IPS DF 4.7 (cell line): ENCODE measurements around the gene ZBTB46.

Experiments
- DNase-seq: peaks from one replicate; pipeline ENCODE4 v3.0.0-alpha.2; 2013; ENCODE audit warnings: low spot score; ENCODE audit errors: extremely low read depth

ZBTB46 gene

GRCh38 chr20:63839620-63840019, 8.6 kb upstream of the ZBTB46 start:
- no peak for DNase-seq

DNA sequence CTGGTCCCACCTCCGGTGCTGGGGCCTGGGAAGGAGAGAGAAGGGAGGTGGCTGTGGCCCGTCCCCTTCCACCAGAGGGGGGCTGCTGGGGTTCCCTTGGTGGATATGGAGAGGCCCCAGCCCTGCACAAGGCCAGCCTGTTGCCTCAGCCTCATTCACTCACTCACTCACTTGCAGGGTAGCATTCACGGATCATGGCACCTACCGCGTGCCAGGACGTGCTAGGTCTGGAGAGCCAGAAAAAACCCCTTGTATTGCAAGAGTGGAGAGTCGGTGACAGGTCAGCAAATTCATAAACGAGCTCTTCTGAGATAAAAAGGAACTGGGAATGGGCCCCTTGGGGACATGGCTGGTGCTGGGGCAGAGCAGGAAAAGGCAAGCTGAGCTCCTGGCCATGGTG, 6.4 kb upstream of the ZBTB46 start:
- no peak for DNase-seq

GRCh38 chr20:63836458-63837344, 5.6 kb upstream of the ZBTB46 start:
- DNase-seq, result no peak

DNA sequence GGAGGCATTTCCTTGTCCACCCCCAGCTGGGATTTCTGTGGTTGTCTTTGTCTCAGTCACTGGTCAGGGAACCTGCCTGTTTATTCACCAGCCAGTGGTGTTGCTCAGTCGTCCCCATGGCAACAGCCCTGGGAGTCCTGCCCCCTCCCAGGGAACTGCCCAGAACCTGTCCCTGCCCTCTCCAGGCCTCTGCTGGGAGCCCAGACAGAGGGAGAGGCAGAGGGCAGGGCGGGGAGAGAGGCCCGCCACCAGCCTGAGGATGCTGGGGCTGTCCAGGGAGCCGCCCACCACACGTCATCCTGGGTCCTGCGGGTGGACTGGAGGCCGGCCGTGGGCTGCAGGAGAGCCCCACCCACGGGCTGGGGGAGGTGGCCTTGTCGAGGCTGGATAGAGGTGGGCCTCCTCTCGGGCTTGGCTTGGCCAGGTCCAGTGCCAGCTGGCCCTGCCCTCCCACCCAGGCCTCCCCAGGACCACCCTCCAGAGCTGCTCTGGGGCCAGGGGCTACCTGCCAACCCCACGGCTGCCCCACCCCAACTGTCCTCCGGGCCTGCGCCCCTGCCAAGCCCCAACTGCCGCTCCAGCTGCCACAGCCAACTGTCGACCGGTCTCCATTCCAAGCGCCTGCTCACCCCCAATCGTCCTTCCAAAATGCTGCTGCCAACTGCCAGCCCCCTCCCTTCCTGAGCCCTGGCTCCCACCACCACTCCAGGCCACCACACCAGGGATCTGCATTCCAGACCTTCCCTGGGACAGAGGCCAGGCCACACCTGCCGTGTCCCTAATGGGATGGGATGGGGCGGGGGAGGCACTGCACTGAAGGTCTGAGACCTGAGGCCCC, 4.2 kb upstream of the ZBTB46 start:
- no peak for DNase-seq

DNA sequence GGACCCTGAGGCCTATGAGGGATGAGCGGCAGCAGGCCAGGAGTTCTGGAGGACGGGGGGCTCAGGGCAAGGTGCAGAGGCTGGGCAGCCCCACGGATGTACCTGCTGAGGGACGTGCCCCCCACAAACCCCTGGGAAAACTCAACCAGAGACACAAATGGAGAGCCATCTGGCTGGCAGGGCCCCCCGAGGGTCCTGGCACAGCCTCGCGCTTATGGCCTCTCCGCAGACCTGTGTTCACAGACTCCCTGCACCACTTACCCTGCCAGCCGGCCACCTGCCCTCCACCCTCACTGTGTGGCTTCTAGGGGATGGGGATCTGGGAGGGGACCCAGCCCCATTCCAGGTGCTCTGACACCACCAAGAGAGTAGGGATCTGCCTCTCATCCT, 3.4 kb upstream of the ZBTB46 start:
- DNase-seq, result no peak

DNA sequence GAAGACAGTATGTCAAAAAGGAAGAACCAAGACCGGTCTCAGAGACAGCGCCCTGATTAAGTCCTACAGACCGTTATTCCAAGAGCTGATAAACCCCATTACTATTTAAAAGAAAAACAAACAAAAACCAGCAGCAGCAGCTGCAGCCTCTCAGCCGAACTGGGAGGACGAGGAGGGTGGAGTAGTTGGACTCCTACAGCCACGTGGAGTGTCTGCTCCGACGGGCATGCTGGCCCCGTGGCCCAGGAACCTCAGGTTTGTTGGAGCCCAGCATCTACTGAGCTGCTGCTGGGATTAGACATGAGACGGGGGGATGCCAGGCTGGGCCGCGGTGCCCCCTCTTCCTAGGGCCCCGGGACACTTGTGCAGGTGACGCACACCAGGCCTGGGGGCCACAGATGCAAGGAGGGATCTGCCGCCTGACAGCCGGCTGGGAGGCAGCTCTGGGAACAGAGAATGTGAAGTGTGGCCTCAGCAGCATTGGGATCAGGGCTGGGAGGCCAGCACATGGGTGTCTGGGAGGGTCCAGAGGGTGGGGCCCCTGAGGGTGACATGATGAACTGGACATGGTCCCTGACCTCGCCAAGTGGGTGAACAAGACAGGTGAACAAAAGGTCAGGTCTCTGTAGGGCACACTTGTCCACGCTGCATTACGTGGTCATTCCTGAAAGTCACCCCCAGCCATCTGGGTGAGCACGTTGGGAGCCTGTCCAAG, 2.9 kb upstream of the ZBTB46 start:
- DNase-seq, result no peak

DNA sequence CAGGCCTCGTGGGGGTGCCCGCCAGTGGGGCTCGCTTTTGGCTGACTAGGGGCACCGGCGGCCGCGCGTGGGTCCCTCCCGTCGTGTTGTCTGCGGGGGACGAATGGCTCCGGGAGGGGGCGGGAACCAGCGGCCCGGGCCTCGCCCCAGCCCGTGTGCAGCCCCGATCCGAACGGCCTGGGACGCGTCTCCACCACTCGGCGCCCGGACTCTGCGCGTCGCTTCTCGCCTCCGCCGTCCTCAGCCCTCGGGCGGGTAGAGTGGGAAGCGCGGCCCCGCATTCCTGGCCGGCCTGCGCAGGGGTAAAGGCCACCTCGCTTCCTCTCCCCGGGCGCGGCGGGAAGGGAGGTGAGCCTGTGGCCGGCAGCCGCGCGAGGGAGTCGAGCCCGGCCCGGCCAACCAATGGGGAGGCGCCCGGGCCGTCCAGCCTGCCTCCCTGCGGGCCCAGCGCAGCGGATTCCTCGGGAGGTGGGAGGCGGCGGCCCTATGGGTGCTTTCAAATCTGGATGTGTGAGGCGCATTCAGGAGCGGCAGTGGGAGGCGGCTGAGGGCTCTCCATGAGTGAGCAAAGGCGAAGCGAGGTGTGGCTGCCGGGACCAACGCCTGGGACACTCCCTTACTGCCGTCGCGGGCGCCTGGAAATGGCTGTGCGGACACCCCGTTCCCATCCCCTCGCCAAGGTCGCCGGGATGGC, 1.1 kb upstream of the ZBTB46 start:
- no peak for DNase-seq

DNA sequence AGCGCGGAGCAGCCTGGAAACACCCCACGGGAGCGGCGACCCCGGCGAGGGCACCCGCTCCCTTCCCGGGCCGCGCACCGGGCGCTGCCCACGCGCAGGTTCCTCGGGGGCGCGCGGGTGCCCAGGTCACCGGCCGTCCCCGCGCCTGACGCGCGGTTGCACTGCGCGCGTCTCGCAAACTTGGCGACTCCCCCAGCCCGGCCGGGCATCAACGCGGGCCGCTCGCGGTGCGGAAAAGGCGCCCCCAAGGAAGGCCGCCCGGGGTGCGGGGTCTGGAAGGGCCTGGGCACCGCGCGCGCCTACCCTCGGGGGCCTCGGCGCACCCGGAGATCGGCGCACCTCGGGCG, 555 bp upstream of the ZBTB46 start:
- no peak for DNase-seq

DNA sequence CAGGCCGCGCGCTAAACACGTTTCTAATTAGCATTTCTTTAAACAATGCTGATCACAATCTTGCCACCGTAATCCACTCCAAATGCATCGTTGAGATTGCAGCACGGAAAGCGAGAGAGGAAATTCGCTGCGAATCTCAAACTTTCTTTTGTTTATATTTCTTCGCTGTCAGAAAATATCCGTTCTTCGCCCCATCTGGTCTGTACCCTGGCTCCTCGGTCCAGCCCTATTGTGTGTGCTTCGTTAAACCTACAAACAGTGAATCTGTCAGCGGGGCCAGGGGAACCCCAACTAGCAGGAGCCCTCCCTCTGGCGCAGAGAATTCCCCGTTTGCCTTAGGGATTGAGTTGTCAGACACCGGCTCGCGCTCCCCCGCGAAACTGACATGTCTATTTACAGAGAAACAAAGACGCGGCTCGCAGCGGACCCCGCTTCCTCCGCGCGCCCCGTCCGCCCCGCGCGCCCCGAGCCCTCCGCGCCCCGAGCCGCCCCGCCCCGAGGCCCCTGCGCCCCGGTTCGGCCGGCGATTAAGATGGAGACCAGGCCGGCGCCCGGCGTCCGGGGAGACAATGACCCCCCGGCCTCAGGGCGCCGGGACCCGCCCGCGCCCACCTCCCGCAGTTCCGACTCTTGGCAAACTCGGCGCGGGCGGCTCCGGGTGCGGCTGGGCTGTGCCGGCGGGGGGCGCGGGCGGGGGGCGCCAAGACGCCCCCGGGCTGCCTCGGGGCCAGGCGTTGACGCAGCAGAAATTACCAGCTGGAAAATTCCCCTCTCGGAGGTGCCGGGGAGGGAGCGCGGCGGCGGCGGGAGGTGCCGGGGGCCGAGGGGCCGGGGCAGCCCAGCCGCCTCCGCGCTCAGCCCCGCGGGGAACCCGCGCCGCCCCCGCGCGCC, 874 bp downstream of the ZBTB46 start:
- DNase-seq, result no peak

DNA sequence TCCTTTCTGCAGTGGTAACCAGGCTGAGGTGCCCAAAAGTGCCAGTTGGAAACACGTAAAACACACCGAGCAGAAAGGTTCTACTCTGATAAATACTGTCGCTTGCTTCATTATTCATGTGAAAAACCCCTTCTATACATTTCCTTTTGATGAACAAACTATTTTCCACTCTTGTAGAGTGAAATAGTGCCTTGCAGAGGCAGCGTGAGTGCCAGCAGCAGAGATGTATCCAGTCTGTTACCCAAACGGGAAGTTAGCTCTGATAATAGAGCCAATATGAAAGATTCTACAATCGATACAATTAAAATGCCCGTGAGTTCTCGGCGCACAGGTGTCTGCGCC, 1.5 kb downstream of the ZBTB46 start:
- DNase-seq, result no peak

GRCh38 chr20:63828951-63829350, 2.1 kb downstream of the ZBTB46 start:
- no peak for DNase-seq

DNA sequence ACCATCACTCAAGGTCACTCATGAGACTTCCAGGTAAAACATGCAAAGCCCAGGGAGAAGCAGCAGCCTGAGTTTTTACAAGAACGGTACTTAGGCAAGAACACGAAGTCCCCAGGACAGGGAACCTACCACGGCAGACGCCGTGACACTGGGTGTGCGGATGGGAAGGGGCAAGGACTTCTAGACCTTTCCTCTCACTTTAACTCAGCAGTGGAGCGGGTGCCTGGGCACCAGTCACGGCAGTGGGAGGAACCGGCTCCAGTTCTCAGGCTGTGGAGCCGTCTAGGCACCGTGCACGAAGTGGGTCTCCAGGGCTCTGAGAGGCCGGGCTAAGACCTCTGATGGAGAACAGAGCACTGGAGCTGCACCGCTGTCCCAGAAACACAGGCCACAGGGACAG, 2.5 kb downstream of the ZBTB46 start:
- DNase-seq, result no peak

GRCh38 chr20:63828124-63828523, 2.9 kb downstream of the ZBTB46 start:
- DNase-seq, result no peak

- no peak for DNase-seq
Measured at GRCh38 chr20:63826753-63827152, 4.3 kb downstream of the ZBTB46 start.

DNA sequence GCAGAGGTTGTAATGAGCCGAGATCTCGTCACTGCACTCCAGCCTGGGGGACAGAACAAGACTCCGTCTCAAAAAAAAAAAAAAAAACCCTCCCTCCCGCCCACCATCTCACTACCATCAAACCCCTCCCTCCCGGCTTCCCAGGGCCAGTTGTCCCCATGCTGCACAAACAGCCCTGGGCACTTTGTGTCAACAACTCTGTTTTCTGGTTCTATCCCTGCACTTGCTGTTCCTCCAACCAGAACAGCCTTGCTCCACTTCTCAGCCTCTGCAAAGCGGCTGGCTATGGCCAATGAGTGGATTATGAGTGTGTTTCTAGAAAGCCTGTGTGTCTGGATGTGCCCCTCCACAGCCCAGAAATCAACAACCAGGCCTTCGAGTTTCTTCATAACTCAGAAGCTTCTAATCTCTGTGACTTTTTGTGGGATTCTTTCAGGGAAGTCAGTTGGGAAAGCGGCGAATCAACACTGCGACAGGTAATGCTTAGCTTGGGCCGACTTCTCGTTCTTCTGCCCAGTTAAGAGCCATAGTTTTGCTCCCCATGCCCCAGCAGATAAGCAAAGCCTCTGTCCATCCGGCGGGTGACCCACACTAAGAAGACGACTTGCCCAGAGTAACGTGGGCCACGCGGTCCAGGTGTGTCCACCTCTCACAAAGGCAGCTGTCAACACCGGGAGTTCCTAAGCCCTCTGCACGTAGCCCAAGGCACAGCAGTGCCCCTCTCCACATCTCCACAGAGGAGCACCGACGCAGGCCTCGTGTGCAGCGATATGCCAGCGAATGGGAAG, 5.5 kb downstream of the ZBTB46 start:
- no peak for DNase-seq

DNA sequence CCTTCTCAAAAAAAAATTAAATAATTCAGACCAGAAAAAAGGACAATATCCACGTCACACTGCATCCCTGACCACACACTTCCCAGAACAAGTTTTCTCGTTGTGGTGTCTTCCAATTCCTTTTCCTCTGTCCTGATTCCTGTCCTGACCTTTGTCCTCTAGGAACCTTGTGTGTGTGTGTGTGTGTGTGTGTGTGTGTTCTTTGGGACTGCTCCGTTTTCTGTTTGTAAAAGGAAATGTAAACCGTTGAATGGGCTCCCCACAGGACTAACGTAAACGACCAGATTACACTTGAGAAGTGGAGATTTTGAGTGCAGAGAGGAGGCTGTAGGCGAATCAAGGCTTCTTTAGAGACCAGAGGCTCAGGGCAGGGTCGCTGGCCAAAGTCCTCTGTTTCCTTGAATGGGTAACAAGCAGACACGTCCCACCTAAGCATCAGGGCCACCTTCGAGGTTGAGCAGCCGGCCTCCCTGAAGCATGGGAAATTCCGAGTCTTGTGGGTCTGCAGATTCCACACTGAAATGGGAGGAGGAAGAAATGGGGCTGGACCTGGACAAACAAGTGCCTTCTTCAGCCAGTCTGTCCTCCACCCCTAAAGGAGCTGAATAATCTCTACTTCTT, 7.3 kb downstream of the ZBTB46 start:
- no peak for DNase-seq

- DNase-seq, result no peak
Measured at GRCh38 chr20:63822276-63822696, 8.8 kb downstream of the ZBTB46 start.

GRCh38 chr20:63821811-63822210, 9.3 kb downstream of the ZBTB46 start:
- DNase-seq, result no peak

DNA sequence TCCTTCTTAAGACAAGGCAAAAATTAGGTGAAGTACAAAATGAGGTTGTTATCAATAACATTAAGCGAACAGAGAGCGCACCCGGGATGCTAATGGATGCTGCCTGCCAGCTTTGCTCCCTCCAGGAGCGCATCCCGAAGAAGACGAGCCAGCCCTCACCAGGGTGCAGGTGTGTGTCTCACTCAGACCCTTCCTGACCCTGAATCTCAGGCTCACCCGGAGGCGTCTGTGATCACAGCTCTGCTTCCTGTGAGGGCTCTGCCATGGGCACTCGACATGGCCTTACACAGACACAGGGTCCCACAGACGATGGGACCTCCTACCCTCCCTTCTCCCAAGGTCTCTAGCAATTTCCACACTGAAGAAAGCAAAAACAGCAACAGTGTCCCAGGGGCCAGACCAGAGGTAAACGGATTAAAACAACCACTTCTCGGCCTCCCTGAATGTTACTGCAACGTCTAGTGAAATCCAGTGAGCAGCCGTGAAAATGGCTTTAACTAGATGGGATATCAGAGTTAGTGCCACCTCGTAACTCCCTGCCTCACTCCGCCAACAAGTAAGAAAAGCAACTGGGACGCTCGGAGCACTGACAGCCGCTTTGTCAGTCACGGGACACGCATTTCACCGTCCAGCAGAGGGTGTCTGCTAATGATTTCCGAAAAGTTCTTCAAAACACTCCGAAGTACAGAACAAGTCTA, 11.7 kb downstream of the ZBTB46 start:
- no peak for DNase-seq
